ENCODE measurements around the gene HSPA8. TPM values are rescaled to one million over a fixed set of nuclear protein-coding genes. Genes with fewer than 3 reads are reported as not detected.

The HSPA8 gene
- total and polyA plus RNA-seq, 2 of the 13 experiments (the other 11 are each of a cell fraction or from before 2014, with no cell fraction given), result 936 to 2,151 TPM

GRCh38 chr11:123060277-123061000 is 1.5 kb downstream of the HSPA8 start:
- H3K36me3 ChIP-seq (replicated peaks in 1 of 2; ENCODE audit: control insufficient read depth in 1 of 2, insufficient read depth in 2 of 2, low read length in 2 of 2), result peaks cover 18 to 51% of the 10 kb centered on the region in 2 experiments
- POLR2A ChIA-PET, result no interaction called here
- ATAC-seq, result no peak
- H4K20me1 ChIP-seq (ENCODE audit: insufficient read depth, low read length), result peaks cover 56% of the 10 kb centered on the region
- H2AFZ ChIP-seq (ENCODE audit: low read length), result no peak overlapping the region
- BruUV-seq (replicated peaks), result no TSS peak
- CTCF ChIA-PET (ENCODE audit: low intra/inter-chr PET ratio, low total read pairs), result no interaction called here
- peak overlapping the region; percentile 100 for H3K9ac ChIP-seq (ENCODE audit: insufficient read depth, low read depth, low read length)
- no peaks in the 10 kb centered on the region for H3K9me3 ChIP-seq (ENCODE audit: low read length)
- peak overlapping the region; percentile 98 for H3K27ac ChIP-seq (ENCODE audit: extremely low read length, insufficient read depth, low read length)
- FAIRE-seq, result no peak
- peak overlapping the region; percentile 81 for H3K4me2 ChIP-seq (ENCODE audit: low read depth, low read length)
- no peaks in the 10 kb centered on the region; a peak in 1 of 5 replicates for H3K27me3 ChIP-seq (ENCODE audit: control insufficient read depth in 1 of 2, insufficient read depth in 2 of 2, low read length in 2 of 2)
- no peak for TF ChIP-seq ARID3A (IDR thresholded peaks at IDR 0.05; ENCODE audit: low read depth, low read length)
- 0 out of 2 replicates have a peak, but pooled peaks have one; percentile 15 for TF ChIP-seq PATZ1 (CRISPR knock-in tag; IDR thresholded peaks at IDR 0.05)
- no peak for TF ChIP-seq ZFP90 (CRISPR knock-in tag; IDR thresholded peaks at IDR 0.05; ENCODE audit: borderline replicate concordance)
- no peak for TF ChIP-seq ZNF780A (CRISPR knock-in tag; IDR thresholded peaks at IDR 0.05)
- TF ChIP-seq AKAP8 (CRISPR knock-in tag; IDR thresholded peaks at IDR 0.05), result no peak
- no peak for TF ChIP-seq MAZ (IDR thresholded peaks at IDR 0.05; ENCODE audit: borderline replicate concordance, low read depth, low read length)
- no peak for TF ChIP-seq MAZ (CRISPR knock-in tag; IDR thresholded peaks at IDR 0.05; ENCODE audit: low read depth)
- no peak for TF ChIP-seq ZNF101 (CRISPR knock-in tag; IDR thresholded peaks at IDR 0.05; ENCODE audit: borderline replicate concordance, low read depth)
- no peak for TF ChIP-seq KAT7 (CRISPR knock-in tag; IDR thresholded peaks at IDR 0.05; ENCODE audit: borderline replicate concordance)
- 0% methylated on average over 5 of the region's 8 CpGs for WGBS (ENCODE audit: low lambda C conversion rate)
- peaks cover 50% of the 10 kb centered on the region for H3K4me1 ChIP-seq (ENCODE audit: insufficient read depth, low read length)
- in situ Hi-C loops (cut with HindIII; ENCODE audit: extremely low pct_ligation_motif_present, low pct_unique_long_range_greater_than_20kb) (no loop called here), intact Hi-C loops (cut with micrococcal nuclease; ENCODE audit: unreplicated experiment) (loop anchor here (5.0 kb wide), 1 partner anchor 418 kb away; no protein-coding TSS in a partner anchor)
- peaks cover 55% of the 10 kb centered on the region for H3K79me2 ChIP-seq (ENCODE audit: insufficient read depth, low read length)
- peak overlapping the region; percentile 75 to 92 (median 90) for H3K4me3 ChIP-seq (replicated peaks in 1 of 3; ENCODE audit: insufficient read depth in 1 of 3, low read depth in 2 of 3, low read length in 3 of 3)
- no peak for DNase-seq (ENCODE audit: low spot score)
